ENCODE results near the gene CCDC188.
"Not testable (repeated sequence)": the region's sequence is repeated elsewhere in the genome, so short reads cannot be mapped to it uniquely, and the experiment has no call there.

The CCDC188 gene

GRCh38 chr22:20169253-20169822 is 18.5 kb upstream of the CCDC188 start:
- DNase-seq (ENCODE audit: low read depth): no peak

- DNase-seq (ENCODE audit: low read depth): no peak
Measured at GRCh38 chr22:20167643-20168322, 16.9 kb upstream of the CCDC188 start.

GRCh38 chr22:20166703-20167102 is 15.8 kb upstream of the CCDC188 start:
- no peak for DNase-seq (ENCODE audit: low read depth)

DNA sequence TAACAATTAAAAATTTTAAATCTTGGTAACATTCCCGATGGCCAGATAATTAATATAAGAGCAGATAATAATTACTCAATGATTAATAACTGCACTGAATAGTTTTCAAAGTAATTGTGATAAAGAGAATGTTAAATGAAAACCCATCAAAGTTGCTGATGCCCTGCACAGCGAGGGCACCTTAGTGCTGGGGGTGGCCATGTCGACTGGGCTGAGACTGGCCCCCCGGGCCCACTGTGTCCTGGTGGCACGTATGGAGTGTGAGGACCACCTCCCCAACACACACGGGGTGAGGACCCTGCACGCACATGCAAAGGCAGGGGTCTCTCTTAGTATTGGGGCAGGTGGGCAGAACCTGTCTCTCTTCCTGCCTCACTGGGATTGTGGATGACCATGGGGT is 15.1 kb upstream of the CCDC188 start:
- DNase-seq (ENCODE audit: low read depth): no peak

GRCh38 chr22:20165421-20165820 is 14.6 kb upstream of the CCDC188 start:
- DNase-seq (ENCODE audit: low read depth): no peak

- no peak for DNase-seq (ENCODE audit: low read depth)
Measured at GRCh38 chr22:20164863-20165262, 14.0 kb upstream of the CCDC188 start.

DNA sequence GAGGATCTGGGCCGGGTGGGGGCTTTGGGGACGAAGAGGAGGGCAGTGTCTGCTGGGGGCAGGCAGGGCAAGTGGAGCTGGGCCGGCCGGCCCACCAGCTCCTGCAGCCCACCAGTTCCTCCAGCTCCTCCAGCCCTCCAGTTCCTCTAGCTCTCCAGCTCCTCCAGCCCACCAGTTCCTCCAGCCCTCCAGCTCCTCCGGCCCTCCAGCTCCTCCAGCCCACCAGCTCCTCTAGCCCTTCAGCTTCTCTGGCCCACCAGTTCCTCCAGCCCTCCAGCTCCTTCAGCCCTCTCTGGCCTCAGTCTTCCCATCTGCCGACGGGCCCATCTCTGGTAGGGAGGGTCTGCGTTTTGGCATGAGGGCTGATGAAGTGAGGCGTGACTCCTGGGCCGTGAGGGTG is 9.2 kb upstream of the CCDC188 start:
- no peak for DNase-seq (ENCODE audit: low read depth)

DNA sequence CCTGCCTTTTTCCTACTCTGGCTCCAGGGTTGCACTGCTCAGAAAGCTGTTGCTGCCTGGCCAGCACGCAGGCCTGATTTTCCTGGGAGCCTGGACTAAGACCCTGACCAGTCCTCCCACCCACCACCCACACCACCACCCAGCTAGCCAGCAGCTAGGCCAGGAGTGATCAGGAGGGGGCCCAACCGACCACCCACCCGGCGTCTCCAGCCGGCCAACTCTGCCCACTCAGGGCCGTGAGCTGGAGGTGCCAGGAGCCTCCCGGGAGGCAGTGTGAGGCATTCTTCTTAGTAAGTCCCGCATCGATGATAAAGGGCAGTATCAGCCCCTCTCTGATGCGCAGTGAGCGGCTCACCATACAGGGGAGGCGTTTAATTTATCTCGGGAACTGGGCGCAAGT is 8.7 kb upstream of the CCDC188 start:
- not testable (repeated sequence) for DNase-seq (ENCODE audit: low read depth)

GRCh38 chr22:20159076-20159475 is 8.2 kb upstream of the CCDC188 start:
- DNase-seq (ENCODE audit: low read depth): no peak

- DNase-seq (ENCODE audit: low read depth): no peak
Measured at GRCh38 chr22:20158391-20159036, 7.7 kb upstream of the CCDC188 start.

DNA sequence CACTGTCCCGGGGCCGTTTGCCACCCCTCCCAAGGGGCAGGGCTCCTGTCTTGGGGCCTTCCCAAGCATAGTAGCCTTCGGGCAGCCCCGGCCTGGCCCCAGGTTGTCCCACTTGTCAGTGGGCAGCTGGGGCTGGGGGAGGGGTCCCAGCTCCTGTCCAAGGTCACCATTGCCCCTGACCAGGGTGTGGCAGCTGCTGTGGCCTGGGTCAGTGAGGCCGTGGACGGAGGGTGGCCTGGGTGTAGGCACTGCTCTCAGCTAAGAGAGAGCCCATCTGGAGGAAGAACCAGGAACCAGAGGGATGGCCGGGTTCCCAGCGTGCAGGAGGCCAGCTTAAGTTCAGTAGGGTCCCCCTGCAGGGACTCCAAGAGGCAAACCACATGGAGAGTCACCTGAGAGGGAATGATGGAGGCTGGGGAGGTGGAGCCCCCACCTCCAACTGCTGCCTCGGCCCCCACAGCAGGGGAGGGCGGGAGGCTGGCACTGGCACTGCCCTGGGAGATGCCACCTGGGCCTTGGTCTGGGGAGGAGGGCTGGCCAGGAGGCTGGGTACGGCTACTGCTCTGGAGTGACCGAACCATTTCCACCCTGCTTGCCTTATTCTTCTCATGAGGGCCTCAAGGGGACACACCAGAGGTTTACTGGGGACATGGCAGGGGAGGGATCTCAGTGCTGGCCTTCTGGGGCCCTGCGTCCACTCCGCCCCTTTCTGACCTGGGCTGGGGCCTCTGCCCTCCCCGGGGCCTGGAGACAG is 6.8 kb upstream of the CCDC188 start:
- no peak for DNase-seq (ENCODE audit: low read depth)

DNA sequence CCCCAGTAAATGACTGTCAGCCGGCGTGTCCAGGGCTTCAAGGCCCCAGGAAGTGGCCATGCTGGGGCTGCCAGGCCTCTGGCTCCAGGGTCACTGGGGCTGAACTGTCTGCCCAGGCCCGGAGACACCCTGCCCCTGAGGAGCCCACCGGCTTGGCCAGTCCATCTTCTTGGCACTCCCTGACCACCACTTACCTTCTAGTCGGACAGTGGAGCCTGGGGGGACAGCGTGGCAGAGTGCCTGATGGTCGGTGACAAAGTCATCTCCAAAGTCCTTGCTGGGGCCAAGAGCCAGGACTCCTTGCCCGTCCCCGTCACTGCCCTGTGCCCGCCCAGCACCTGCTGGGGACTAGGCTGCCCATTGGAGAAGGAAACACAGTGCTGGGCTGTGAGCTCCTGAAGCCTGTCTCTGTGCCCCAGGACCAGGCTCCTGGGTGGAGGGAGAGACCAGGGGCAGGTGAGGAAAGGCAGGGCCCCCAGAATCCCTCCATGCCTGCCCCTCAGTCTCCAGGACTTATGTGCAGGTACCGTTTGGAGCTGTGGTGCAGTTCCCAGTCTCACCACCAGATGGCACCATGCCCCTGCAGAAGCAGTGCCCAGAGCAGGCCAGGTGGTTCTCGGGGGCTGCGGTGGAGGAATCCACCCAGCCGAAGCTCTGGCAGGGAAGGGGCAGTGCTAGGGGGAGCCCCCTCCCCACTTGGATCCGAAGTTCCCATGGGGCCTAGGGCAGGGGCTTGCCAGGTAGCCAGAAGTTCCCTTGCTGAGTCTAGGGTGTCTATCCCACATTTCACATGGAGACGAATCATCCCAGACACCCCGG is 6.0 kb upstream of the CCDC188 start:
- DNase-seq (ENCODE audit: low read depth): peak; percentile 71

- DNase-seq (ENCODE audit: low read depth): no peak
Measured at GRCh38 chr22:20156042-20156389, 5.2 kb upstream of the CCDC188 start.

GRCh38 chr22:20155330-20156041 is 4.6 kb upstream of the CCDC188 start:
- DNase-seq (ENCODE audit: low read depth): peak; percentile 78

DNA sequence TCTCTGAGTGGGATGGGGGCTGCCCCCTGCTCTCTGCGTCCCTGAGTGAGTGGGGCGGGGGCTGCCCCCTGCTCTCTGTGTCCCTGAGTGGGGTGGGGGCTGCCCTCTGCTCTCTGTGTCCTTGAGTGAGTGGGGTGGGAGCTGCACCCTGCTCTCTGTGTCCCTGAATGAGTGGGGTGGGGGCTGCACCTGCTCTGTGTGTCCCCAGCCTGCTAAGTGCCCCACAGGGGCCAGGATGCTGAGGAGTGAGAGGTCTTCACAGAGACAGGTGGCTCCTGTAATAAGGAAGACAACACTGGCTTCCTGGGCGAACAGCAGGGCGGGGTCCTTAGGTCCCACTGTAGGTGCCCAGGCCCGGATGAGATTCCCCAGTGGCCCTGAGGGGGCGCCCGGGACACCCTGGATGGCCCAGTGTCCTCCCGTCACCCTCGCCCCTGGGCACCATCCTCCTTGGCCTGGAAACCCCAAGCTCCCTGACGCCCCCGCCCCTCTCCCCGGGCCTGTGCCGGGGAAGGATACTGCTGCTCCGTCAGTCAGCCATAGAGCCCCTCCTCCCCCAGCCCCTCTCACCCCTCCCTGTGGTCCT is 3.8 kb upstream of the CCDC188 start:
- no peak for DNase-seq (ENCODE audit: low read depth)

- DNase-seq (ENCODE audit: low read depth): no peak
Measured at GRCh38 chr22:20153945-20154344, 3.1 kb upstream of the CCDC188 start.

DNA sequence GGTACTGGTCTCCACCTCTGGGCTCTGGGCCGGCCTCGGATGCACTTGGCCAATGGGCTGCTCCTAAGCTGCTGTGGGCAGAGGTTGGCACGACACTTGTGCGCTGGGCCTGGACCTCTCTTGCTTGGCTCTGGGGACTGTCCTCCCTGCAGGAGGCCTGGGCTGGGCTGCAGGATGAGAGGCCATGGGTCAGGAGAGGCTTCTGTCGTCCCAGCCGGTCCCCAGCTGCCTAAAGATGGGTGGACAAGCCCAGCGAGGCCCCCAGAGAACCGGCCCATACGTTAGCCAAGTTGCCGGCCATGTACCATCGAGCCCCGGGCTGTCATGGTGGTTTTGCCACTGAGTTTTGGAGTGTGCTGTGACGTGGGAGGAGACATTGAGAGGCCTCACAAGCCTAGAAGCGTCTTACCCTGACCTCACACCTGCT is 1.6 kb upstream of the CCDC188 start:
- DNase-seq (ENCODE audit: low read depth): no peak

DNA sequence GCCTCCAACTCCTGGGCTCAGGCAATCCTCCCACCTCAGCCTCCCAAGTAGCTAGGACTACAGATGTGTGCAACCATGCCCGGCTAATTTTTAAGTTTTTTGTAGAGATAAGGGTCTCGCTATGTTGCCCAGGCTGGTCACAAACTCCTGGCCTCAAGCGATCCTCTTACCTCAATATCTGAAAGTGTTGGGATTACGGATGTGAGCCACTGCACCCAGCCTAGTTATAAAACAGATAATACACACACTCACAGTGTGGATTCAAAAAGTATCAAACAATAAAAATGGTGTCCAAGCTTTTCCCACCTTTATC is 377 bp upstream of the CCDC188 start:
- no peak for DNase-seq (ENCODE audit: low read depth)

DNA sequence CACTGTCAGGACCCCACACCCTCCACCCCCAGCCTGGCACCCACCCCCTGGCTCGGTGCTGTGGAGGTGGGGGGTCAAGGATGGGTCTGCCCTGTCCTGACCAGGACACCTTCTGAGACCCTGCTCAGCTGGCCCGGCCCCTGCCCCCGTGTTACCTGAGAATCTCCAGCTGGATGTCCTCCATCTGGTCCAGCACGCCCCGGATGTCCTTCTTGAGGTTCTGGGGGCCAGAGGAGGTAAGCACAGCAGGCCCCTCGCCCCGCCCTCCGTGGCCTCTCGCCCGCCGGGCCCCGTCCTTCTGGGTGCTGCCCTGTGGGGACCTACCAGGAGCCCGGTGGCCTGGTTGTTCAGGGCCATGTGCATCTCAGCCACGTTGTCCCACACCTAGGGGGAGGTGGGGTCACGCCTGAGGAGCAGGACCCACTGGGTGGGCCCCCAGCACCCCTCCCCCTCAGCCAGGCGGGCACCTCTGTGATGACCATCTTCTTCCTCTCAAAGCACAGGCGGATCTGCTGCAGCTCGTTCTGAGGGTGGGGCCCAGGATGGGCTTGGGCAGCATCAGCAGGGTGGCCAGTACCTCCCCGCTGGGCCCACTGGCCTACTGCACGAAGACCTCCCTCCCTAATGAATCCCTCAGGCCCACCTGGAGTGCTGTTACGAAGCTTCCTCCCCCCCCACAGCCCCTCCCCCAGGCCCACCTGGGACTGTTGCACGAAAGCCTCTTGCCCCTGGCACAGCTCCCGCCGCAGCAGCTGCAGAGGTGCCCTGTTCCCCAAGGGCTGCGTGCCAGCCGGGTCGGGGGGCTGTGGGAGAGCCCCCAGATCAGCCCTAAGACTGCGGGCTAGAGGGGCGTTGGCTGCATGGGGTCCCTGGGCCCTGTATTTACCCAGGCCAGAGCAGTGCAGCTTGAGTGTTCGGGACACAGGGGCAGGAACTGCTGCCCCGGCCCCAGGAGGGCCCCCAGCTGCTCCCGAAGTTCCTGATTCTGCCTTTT is 1.3 kb downstream of the CCDC188 start:
- no peak for DNase-seq (ENCODE audit: low read depth)

DNA sequence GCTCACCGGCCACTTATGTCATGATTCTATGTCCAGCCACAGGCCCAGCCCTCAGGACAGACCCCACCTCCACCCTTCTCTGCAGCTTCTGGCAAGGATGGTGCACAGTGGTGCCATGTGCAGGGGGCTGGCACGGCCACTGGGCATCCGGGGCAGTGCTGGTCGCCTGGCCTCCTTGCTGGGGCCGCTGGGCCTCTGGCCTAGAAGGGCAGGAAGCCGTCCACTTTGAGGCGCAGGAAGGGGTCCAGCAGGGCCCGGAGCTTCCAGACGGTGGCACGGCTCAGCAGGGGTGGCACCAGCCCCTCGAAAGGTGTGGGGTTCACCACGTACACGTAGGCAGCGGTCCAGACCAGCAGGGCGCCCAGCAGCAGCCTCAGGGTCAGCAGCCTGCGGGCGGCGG is 2.4 kb downstream of the CCDC188 start:
- DNase-seq (ENCODE audit: low read depth): no peak

Measured in EH (cell line).